ENCODE results near the gene EPHX1.
A peak's percentile ranks its signal among the peaks of the same experiment; 100 is the strongest.
"Not testable (repeated sequence)": the region's sequence is repeated elsewhere in the genome, so short reads cannot be mapped to it uniquely, and the experiment has no call there.

EPHX1 gene

DNA sequence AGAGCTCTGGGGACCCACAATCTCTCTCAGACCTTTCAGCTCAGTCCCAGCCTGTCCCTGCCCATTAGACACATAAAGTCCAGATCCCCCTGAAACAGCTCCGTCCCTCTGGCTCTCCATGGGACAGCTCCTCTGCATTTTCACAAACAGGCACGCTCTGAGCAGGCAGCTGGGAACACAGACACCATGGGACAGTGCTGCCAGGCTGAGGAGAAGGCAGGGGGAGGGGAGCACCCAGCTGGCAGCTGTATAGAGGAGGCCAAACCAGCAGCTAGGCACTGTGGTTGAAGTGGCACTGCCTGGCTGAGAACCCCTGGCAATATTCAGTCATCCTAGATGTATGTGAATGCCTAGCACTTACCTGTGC lies 70.3 kb downstream of the EPHX1 start:
- DNase-seq (ENCODE audit: extremely low read depth in 1 of 2, low read depth in 1 of 2): no peak

GRCh38 chr1:225880636-225881035 lies 70.7 kb downstream of the EPHX1 start:
- DNase-seq (ENCODE audit: extremely low read depth in 1 of 2, low read depth in 1 of 2): no peak

DNA sequence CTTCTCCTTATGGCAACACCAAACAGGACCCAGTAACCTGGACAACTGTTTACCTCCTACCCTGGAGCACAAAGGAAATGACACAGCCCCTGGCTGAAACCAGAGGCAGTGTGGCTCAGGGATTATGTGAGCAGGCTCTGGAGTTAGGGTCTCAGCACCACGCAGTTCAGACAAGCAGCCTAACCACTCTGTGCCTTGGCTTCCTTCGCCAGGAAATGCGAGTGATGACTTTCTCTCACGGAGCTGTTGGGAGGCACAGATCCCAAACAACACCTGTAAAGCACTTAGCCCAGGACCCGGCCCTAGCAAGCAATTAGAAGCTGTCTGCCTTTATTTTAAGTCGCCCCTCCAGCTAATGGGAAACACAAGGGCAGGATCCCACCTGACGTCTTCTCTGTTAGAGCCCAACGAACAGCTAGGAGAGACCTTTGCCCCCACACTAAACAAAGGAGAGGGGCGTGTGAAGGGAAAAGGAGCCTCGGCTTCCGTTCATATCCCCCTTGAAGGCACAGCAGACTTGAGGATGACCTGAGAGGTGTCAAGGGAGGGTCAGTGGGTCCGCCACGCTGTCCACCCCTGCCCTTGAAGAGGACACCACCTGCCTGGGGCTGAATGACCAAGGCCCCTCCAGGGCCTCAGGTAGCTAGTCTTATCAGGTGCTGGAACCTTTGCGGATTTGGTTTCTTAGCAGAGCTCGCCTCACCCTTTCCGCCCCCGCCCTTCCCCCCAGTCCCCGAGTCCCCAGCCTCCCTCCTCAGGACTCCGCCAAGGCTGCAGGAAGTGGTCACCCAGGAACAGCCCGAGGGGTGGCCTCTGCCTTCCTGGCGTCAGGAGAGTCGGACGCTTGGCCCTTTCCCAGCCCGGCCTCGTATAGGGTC lies 71.4 kb downstream of the EPHX1 start:
- peak in 1 of 2 donors; percentile 36 for DNase-seq (ENCODE audit: extremely low read depth in 1 of 2, low read depth in 1 of 2)

GRCh38 chr1:225881959-225882693 lies 72.2 kb downstream of the EPHX1 start, which contains the start of gene TMEM63A:
Gene TMEM63A (minus strand): TSS chr1:225882380. CDS start chr1:225877580, 4,800 bp downstream.
- DNase-seq (ENCODE audit: extremely low read depth in 1 of 2, low read depth in 1 of 2): peak; percentile 84 to 88

- no peak for DNase-seq (ENCODE audit: extremely low read depth in 1 of 2, low read depth in 1 of 2)
Measured at GRCh38 chr1:225882694-225883615, 73.0 kb downstream of the EPHX1 start.

GRCh38 chr1:225883616-225884265 lies 73.8 kb downstream of the EPHX1 start:
- DNase-seq (ENCODE audit: extremely low read depth in 1 of 2, low read depth in 1 of 2): no peak

DNA sequence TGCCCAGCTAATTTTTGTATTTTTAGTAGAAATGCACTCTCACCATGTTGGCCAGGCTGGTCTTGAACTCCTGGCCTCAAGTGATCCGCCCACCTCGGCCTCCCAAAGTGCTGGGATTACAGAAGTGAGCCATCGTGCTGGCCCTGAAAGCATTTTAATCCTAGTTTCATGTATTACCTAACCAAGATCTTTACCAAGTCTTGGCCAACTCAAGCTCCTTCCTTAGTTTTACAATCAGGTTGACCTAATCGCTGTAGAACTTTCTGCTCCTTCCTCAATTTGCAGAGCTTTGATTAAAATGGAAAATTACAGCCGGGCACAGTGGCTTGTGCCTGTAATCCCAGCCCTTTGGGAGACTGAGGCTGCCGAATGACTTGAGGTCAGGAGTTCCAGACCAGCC lies 75.4 kb downstream of the EPHX1 start:
- no peak for DNase-seq (ENCODE audit: extremely low read depth in 1 of 2, low read depth in 1 of 2)

GRCh38 chr1:225886159-225887029 lies 76.5 kb downstream of the EPHX1 start:
- DNase-seq (ENCODE audit: extremely low read depth in 1 of 2, low read depth in 1 of 2): no peak

DNA sequence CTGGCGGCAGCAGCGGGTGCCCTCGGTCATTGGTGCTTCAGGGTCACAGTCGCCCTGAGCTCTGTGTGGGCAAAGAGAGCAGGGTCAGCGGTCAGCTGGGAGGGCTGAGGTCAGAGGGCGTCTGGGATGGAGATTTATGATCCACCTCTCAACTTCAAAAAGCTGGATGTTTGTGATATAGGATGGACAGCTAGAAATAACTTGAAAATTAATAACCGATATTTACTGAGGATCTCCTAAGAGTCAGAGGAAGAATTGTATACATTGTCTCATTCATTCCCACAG lies 77.0 kb downstream of the EPHX1 start:
- DNase-seq (ENCODE audit: extremely low read depth in 1 of 2, low read depth in 1 of 2): no peak

GRCh38 chr1:225887554-225888288 lies 77.8 kb downstream of the EPHX1 start:
- not testable (repeated sequence) for DNase-seq (ENCODE audit: extremely low read depth in 1 of 2, low read depth in 1 of 2)

GRCh38 chr1:225888289-225888897 lies 78.5 kb downstream of the EPHX1 start:
- no peak for DNase-seq (ENCODE audit: extremely low read depth in 1 of 2, low read depth in 1 of 2)

- DNase-seq (ENCODE audit: extremely low read depth in 1 of 2, low read depth in 1 of 2): no peak
Measured at GRCh38 chr1:225888898-225889601, 79.1 kb downstream of the EPHX1 start, which contains the start of gene LEFTY1. Gene LEFTY1 (minus strand): TSS chr1:225889146. CDS start chr1:225889066, 80 bp downstream.

DNA sequence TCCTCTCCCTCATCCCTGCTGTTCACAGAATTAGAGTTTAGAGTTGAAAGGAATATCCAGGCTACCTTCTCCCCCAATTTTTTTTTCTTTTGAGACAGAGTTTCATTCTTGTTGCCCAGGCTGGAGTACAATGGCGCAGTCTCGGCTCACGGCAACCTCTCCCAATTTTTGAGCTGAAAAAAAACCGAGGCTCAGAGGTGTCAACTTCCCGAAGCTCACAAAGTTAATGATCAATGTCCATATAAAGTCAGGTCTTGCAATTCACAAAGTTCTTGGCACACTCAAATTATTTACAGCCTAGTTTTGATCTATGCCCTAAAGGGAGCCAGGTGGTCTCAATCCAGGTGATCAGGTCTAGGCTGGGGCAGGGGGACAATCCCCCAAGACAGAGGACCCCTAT lies 79.8 kb downstream of the EPHX1 start:
- DNase-seq (ENCODE audit: extremely low read depth in 1 of 2, low read depth in 1 of 2): no peak

DNA sequence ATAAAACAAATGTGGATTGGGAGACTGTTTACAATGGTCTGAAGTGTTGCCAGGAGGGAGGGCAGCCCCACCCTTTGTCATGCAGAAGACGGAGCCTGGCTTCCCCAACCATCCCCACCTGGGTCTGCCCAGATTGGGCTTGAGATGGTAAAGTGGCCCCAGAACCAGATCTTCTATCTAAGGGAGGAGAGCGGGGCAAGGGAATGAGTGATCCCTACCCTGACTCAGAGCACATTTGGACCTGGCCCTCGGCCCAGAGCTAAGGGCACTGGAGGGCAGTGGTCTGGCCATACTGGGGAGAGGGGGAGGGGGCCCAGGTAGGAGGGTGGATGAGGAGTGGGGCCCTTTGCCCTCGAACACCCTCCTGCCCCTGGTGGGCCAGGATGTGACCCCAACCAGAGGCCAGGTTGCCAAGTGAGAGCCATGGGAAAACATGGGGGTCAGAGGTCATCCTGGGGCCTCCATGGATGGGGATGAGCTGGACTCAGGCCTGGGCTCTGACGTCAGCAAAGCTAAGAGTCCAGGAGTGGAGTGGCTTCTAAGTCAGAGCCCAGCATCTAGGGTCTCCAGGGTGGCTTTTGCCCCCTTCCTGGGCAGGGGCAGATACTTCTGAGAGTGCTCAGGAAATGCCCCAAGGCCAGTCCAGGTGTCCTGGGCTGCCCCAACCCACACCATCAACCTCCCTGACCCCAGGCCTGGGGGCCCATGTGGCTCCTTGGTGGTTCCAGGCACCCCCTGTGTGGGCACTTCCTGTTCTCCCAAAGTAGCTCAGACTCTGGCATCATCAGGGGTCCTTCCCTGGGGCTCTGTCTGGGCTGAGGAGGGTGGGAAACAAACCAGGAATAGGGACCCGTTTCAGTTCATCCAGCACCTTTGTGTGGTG lies 80.7 kb downstream of the EPHX1 start:
- no peak for DNase-seq (ENCODE audit: extremely low read depth in 1 of 2, low read depth in 1 of 2)

- no peak for DNase-seq (ENCODE audit: extremely low read depth in 1 of 2, low read depth in 1 of 2)
Measured at GRCh38 chr1:225891229-225891972, 81.5 kb downstream of the EPHX1 start.

DNA sequence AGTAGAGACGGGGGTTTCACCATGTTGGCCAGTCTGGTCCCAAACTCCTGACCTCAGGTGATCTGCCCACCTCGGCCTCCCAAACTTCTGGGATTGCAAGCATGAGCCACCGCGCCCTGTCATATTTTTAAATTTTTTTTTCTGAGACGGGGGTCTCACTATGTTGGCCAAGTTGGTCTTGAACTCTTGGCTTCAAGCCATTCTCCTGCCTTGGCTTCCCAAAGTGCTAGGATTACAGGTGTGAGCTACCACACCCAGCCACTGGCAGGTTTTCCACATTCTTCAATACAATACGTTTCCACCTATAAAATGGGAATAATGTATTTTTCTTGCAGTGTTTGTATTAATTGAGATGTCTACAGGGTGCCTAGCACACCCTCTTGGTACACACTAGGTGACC lies 82.4 kb downstream of the EPHX1 start:
- DNase-seq (ENCODE audit: extremely low read depth in 1 of 2, low read depth in 1 of 2): no peak

All from activated CD8-positive, alpha-beta memory T cell treated with anti-CD3 and anti-CD28 coated beads for 1 hour (primary cell).